HG02973 (cell line): ENCODE results near the gene SEC16A.
"Not testable (repeated sequence)": the region's sequence is repeated elsewhere in the genome, so short reads cannot be mapped to it uniquely, and the experiment has no call there.

ENCODE experiments used
- ATAC-seq: cut with Tn5 transposase; IDR thresholded peaks from one replicate; pipeline ENCODE4 v1.9.1; 2021; ENCODE audit warnings: moderate library complexity; ENCODE audit not compliant: unreplicated experiment

The SEC16A gene

DNA sequence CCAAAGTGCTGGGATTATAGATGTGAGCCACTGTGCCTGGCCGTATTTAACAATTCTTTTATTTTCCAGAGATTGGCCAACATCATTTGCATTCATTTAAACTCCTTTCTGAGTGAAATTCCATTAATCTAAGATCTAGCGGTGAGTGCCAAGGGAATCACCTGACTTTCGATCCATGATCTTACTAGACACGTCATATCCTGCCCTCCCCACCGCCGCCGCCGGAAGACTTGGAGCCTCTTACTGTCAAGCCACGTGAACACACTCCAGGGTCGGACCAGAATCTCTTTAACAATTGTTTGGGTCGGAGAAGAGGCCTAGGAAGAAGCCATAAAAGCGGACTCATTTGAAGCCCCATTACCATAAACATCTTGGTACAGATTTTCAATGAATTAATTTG is 56.1 kb downstream of the SEC16A start:
- ATAC-seq = no peak

DNA sequence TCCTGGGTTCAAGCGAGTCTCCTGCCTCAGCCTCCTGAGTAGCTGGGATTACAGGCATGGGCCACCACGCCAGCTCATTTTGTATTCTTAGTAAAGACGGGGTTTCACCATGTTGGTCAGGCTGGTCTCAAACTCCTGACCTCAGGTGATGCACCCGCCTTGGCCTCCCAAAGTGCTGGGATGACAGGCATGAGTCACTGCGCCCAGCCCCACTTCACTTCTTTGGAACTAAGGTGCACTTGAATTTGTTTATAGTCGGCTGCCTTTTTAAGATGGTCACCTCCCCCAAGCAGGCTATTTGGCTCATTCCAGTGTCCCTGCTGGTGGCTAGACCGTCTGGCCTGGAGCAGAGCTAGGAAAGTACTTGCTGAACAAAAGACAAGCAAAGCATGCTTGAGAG is 57.5 kb downstream of the SEC16A start:
- ATAC-seq = not testable (repeated sequence)

DNA sequence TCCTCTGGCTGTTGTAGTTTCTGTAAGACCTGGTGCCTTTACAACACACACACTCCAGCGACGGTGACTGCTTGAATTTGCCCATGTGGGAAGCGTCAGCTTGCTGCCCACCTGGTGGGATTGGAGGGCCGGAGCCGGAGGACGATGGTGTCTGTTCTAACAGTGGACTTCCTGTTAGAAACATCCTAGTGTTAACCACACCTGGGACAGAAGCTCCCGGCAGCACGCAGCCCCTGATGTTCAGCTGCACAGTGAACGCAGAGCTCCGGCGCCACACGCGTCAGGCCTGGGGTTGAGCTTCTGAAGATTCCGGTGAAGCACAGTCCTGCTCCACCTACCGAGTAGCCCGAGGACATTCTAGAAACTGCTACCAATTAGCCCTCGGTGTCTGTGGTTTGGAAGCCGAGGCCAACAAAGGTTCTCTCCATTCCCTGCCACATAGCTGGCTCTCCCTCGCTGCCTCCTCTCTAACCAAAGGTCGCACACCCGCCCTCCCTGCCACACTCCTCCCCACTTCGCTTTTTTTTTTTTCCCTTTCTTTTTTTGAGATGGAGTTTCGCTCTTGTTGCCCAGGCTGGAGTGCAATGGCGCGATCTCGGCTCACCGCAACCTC is 58.0 kb downstream of the SEC16A start:
- ATAC-seq = no peak

DNA sequence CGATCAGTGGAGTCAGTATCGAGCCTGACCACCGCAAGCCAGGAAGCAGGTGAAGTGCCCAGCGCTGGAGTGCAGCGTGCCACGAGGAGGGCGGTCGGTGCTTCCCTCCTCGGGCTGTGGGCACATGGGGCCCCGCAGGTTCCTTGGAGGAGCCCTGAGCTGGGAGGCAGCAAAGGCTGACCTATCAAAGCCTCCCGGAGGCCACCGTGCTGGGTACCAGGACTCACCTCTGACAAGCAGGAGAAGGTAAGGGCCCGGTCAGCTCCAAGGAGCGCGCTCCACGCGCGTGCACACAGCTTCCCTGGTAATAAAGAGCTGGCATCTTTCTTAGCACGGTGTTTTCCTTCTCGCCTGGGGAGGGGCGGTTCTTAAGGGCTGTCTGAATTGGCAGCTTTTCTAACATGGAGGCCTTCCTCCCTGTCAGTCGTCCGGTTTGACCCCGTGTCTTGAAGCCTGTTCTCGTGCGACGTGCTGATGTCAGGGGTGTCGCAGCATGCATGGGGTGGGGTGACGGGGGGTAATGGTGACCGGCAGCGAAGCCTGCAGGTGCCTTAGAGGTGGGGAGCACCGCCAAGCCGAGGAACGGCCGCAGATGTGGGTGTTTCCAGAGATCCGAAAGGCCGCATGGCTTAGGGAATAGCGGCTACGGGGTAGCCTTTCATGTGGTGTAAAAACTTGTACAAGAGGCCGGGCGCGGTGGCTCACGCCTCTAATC is 59.3 kb downstream of the SEC16A start:
- no peak for ATAC-seq

DNA sequence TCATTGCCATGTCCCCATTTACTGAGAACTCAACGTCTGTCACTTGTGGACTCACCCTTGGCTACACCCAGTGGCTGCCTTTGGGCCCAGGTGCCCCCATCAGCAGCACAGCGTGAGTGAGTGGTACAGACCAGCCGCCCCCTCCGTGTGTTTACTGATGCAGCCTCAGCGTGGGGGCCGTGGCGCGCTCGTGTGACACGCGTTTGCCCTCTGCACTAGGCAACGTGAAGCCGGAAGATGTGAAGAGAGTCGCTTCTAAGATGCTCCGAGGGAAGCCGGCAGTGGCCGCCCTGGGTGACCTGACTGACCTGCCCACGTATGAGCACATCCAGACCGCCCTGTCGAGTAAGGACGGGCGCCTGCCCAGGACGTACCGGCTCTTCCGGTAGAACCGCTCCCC is 60.0 kb downstream of the SEC16A start:
- ATAC-seq = no peak

DNA sequence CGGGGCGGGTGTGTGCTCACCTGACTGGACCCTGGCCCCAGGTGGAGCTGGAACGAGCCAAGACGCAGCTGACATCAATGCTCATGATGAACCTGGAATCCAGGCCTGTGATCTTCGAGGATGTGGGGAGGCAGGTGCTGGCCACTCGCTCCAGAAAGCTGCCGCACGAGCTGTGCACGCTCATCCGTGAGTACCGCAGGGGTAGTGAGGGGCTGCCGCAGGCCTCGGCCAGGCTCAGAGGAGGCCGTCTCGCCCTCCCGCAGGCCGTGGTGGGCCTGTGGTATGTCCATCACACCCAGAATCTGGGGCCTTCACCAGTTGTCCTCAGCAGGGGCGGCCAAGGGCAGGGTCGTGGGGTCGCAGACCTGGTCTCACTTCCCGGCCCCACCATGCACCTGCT is 61.0 kb downstream of the SEC16A start:
- ATAC-seq = no peak

DNA sequence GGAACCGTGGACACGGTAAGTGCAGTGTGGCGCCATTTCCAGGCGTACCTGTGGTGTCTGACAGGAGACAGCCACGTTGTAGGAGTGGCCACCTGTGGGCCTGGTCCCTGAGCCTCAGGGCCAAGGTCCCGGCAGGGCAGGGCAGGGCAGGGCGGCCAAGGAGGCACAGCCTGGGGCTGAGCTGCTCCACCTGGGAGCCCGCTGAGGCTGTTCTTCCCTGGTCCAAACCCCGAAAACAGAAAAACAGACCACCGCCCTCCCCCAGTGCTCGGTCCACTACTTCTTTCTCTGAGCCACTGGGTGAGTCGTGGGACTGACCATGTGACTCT is 63.8 kb downstream of the SEC16A start:
- ATAC-seq = no peak

DNA sequence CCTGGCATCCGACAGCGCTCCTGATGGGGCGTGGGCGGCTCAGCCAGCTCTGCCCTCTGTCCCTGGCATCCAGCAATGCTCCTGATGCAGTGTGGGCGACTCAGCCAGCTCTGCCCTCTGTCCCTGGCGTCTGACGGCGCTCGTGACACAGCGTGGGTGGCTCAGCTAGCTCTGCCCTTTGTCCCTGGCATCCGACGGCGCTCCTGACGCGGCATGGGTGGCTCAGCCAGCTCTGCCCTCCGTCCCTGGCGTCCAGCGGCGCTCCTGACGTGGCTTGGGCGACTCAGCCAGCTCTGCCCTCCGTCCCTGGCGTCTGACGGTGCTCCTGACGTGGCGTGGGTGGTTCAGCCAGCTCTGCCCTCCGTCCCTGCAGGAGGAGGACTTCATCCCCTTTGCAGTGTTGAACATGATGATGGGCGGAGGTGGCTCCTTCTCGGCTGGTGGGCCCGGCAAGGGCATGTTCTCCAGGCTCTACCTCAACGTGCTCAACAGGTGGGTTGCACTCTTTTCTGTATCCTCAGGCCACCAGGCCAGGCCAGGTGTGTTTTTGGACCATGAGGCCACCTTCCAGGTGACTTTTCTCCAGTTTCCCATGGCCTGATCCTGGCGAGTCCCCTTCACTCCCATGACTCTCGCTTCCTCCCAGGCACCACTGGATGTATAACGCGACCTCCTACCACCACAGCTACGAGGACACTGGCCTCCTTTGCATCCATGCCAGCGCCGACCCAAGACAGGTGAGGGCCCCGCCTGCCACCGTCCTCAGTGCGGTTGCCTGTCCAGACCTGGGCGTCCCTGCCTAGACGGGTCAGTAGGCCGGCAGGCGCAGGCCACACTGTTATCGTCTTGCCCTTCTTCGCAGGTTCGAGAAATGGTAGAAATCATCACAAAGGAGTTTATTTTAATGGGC is 64.4 kb downstream of the SEC16A start:
- ATAC-seq = no peak

DNA sequence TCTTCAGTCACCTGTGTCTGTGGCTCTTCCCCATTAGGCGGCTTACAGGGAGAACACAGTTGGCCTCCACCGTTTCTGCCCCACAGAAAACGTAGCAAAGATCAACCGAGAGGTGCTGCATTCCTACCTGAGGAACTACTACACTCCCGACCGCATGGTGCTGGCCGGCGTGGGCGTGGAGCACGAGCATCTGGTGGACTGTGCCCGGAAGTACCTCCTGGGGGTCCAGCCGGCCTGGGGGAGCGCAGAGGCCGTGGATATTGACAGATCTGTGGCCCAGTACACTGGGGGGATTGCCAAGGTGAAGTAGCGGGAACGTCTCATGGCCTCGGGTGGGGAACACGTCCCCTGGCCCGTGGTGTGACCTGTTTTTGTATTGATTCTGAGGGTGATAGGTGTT is 65.9 kb downstream of the SEC16A start:
- no peak for ATAC-seq

DNA sequence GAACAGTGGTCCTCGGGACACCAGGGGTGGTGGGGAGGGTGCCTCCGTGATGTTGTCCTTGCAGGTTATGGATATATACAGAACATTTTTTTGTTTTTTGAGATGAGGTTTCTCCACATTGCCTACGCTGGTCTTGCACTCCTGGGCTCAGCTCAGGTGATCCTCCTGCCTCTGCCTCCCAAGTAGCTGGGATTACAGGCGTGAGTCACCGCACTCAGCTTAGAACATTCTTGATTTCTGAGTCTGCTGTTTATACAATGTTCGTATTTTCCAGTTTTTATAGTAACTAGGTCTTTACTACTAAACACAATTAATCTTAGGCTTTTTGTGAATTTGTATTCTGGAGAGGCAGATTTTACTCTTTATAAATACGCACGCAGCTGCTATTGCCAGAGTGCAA is 66.4 kb downstream of the SEC16A start:
- ATAC-seq = no peak

DNA sequence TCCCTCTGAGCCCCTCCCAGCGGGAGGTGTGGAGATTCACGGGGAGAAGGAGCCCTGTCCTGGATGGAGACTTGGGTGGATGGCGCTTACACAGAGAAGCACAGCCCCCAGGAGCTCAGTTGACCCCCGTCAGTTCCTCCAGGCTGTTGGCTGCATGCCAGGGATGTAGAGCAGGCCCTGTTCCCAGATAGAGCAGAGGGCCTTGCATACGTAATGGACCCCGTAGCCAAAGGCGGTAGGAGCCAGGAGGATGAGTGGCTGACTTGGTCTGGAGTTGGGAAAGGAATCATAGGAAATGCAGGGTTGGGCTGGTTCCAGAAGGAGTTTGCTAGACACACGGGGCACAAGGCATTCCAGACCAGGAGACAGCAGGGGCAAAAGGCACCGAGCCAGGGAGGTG is 69.9 kb downstream of the SEC16A start:
- ATAC-seq = no peak

DNA sequence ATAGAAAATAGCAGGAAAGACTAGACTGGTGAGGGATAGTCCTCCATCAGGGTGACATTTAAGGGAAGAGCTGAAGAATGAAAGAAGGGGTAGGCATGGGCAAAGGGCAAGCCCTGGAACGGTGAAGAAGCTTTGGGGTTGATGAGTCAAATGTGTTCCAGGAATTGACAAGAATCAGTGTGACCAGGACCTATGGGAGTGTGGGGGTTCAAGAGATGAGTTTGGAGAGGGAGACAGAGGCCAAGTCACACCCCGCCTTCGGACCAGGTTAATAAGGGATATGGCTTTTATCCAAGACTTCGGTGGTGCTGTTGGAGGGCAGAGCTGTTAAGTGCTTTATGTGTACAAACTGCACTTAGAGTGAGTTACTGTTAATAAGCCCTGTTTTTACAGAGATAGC is 71.5 kb downstream of the SEC16A start:
- ATAC-seq = no peak

DNA sequence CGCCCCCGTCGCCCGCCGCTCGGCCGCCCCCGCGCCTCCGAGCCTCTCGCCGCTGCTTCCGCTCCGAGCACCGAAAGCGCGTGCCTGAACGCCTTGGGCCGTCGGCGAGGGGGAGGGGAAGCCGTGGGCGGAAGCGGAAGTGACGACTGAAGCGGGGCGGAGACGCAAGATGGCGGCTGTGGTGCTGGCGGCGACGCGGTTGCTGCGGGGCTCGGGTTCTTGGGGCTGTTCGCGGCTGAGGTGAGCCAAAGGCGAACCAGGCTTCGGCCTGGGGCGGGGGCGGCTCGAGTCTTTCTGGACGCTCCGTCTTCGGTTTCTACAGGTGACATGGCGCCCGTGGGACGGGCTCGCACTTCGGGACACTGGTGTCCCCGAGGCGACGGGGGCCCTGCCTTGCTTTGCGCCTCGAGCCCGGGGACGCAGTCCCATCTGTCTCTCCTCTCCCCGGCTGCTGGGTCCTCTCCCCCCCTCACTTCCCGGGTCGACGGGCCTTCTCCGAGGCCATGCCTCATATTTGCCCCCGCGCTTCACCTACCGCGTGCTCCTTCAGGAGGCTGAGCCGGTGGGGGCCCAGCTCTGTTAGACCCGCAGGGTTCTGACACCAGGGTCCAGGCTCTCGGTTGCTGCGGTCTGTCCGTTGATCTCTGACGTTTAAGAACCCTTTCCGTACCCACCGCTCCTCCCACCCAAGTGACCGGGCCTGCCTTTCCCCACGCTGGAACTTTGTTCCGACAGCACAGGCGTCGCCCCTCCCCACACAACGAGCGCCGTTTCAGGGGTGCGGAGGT is 72.1 kb downstream of the SEC16A start, which contains the start of the genes ENTR1 and PMPCA:
Gene ENTR1 (minus strand): TSS at position 115 of the 788 bp plus-strand sequence. CDS start 217 bp downstream, outside the sequence.
Gene PMPCA (plus strand): TSS at position 159 of the 788 bp plus-strand sequence. CDS start 11 bp downstream, at position 170.
- ATAC-seq = peak; percentile 62

DNA sequence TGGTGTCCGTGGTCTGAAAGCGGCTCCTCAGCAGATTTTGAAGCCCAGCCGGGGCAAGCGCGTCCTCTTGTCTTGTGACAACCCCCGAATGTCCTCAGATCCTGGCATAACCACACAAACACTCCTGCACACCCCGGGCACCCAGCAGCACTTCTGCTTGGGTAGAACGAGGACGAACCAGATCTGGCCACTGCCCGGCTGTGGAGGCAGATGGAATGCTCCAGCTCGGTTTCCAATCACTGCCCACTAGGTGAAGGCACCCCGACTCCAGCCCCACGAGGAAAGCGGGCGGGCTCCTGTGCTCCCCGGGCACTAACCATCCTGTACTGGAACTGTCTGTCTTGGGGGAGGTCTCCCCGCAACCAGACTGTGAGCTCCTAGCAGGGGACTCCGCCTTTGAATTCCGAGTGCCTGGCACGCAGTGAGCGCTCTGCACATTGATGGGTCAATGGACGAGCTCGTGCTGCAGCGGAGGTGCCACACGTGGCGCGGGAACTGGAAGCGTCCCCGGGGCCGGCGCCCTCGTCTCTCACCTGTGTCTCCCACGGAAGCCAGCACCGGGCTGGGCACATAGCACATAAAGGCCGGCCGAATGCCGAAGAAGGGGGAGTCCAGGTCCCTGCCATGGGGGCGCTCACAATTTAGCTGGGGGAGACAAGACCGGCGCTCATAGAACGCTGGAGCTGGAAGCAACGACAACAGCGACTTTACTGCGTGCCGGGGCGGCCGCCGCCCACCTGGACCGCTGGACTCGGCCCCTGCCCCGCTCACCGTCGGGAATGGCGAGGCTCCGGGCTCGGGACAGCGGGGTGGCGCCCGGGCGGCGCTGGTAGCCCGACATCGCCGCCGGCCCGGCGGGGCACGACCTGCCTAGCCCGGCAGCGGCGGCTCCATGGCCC is 73.0 kb downstream of the SEC16A start:
- peak; percentile 20 for ATAC-seq

DNA sequence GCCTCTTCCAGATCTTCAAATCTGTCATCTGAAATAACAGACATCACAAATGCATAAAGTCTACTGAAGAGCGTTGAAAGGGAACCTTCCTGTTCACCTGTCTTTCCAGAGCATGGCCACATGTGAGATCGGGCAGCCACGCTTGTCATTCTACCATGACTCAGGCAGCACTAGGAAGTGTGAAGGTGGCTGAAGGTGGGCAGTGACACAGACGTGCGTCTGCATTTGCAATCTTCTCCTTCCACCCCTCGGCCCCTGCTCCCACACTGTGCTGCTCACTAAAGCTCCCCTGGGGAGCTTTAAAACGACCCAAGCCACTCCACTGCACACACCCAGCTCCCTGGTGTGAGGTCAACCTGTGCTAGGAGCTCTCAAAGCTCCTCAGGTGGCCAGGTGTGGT is 74.9 kb downstream of the SEC16A start:
- ATAC-seq = no peak

DNA sequence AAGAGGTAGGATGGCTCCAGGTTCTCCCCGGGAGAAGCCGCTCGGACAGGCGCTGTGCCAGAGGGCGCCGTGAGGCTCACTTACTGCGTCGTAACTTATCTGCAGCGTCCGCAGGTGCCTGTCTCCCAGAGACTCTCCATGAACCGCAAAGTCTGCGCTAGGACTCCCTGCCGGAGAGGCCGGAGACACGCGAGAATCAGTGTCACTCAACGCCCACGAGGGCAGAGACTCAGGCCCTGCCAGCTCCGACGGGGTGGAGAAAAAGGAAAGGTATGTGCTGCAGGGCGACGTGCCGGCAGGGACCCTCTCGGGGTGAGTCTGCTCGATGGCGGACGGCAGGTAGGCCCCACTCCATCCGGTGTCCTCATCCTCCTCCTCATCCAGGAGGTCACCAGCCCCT is 75.8 kb downstream of the SEC16A start:
- not testable (repeated sequence) for ATAC-seq

DNA sequence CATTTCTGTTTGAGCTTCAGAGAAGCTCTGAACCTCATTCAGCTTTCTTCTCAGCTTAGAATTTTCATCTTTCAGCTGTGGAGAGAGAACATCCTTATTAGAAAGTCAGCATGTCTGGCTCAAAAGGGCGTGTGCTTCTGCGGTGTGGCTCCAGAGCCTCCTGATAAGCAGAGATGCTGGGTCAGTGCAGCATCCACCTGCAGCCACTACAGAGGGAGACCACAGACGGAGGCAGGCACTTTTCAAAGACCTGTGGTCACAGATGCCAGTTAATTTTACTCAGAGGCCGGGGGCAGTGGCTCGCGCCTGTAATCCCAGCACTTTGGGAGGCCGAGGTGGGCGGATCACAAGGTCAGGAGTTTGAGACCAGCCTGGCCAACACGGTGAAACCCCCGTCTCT is 76.9 kb downstream of the SEC16A start:
- not testable (repeated sequence) for ATAC-seq

DNA sequence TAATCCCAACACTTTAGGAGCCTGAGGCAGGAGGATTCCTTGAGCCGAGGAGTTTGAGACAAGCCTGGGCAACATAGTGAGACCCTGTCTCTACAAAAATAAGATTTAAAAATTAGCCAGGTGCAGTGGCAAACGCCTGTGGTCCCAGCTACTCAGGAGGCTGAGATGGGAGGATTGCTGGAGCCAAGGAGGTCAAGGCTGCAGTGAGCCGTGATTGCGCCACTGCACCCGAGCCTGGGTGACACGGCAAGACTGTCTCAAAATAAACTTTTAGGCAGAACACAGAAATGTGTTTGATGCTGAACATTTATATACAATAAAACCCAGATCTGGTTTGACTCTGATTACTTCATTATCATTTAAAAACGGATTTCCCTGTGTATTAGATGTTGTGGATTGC is 77.4 kb downstream of the SEC16A start:
- no peak for ATAC-seq

DNA sequence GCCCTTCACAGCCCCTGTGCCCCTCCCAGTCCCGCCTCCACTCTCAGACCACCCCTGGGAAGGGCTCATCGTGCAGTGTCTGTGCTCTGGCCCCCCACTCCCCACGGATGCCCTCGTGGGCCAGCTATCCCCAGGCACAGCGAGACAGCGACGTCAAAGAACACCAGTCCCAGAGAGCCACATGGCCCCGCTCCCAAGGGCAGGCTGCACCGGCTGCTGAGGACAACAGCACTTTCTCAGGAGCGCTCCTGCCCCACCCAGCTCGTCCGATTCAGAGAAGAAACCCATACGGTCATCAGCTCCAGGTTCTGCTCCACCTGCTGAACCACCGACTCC is 78.1 kb downstream of the SEC16A start:
- ATAC-seq = no peak
